Placental epithelial cell (primary cell): ENCODE measurements around the gene MRPS34. TPM values are rescaled to one million over a fixed set of nuclear protein-coding genes. Genes with fewer than 3 reads are reported as not detected.

ENCODE experiments used
- small RNA-seq: library from RNA; depleted of rRNA; stranded (forward); fragments of <200 nt; gene quantifications from one replicate; pipeline ENCODE3, GENCODE V24; 2012
- total RNA-seq: library from RNA; depleted of rRNA; stranded (reverse); fragments of >200 nt; gene quantifications from 2 replicates; pipeline ENCODE4 v1.2.3, GENCODE V29; 2012

Gene MRPS34
- total RNA-seq: 47.1 and 64.6 TPM in 2 replicates

DNA sequence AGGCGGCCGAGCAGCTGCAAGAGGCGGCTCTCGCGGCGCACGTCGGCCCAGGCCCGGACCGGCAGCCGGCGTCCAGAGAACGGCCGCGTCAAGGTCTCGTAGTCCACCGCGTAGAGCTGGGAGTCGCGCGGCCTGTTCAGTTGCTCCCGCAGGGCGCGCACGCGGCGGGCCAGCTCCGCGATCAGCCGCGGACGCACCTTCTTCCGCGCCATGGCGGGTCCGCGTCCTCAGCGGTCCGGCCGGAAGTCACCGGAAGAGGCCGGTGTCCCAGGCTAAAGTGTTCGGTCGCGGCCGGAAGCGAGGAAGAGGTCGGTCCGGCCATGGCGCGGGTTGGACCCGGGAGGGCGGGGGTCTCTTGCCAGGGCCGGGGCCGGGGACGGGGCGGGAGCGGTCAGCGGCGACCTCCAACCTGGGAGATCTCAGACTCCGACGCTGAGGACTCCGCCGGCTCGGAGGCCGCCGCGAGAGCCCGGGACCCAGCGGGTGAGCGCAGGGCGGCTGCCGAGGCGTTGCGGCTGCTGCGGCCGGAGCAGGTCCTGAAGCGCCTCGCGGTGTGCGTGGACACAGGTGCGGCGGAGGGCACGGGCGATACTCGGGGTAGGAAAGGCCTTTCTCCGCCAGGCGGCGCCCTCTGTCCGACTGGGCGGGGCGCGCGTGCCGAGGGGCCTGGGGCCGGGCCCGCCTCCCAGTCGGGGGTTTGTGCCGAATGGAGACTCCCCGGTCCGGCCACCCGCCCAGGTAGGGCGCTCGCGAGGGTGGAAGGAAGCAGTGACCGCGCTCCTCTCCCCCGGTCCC lies at the start of gene MRPS34:
Gene MRPS34 (minus strand): TSS at position 227 of the 795 bp plus-strand sequence. CDS start 15 bp downstream, at position 212.

DNA sequence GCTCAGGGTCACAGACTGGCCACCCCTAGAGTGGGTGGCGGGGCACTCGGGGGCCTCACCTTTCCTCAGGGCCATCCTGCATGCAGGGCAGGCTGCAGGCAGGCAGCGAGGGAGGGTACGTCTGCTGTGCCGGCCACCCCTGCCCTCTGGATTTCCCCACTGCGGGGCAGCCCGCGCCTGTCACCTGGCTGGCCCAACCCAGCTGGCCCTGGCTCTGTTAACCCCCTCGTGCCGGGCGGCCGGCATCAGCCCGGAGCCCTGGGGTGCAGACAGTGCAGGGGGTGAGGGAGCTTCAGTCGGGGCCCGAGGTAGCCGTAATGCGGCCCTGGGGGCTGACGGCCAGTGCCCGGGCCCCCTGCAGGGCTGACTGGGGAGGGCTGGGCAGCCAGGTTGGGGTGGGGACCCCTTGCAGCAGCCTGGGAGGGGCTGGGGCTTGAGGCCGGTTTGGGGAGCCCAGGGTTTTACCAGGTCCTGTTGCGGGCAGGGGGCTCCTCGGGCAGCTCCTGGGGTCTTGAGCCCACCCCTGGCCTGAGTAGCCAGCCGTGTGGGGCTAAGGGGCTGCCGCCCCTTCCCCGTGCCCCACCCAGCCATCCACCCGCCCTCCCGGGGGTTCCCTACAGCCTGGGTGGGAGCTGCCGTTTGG lies 20.8 kb upstream of the MRPS34 start, which contains the start of gene IGFALS:
Gene IGFALS (minus strand): TSS at position 128 of the 643 bp plus-strand sequence. CDS start 53 bp downstream, at position 75.

DNA sequence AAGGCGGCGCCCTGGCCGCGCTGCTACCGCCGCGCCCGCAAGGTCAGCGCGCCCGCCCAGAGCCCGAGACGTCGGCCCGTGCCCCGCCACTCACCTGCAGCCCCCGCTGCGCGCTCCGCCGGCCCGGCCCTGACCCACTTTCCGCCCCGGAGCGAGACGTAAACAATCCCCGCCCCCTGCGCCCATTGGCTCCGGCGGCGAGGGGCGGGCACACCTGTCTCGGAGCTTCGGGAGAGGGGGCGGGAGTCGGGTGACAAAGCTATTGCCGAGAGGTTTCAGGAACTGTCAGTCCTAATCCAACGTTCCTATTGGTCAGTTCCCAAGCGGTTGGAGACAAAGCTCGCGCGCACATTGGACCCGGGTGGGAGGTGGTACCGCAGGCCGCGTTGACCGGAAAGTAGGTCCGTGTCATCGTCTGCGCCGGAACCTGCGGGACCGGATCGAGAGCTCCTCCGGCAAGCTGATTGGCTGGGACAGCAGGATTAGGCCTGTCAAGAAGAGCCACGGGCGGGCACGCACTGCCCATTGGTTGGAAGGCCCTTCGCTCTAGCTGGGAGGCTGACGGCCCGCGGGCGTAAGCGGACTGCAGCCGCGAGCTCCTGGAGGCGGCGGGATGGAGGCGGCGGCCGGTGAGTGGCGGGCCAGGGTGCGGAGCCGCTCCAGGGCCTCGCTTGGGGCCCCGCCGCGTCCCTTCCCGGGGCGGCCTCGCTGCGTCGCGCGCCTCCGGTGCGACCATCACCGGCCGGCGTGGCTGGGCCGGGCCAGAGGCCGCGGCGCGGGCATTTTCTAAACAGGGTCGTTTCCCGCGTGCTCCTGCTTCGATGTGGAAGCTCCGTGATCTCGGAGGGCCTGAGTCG lies 9.7 kb upstream of the MRPS34 start, which contains the start of the genes NUBP2 and SPSB3:
Gene NUBP2 (plus strand): TSS at position 553 of the 857 bp plus-strand sequence. CDS start 61 bp downstream, at position 614.
Gene SPSB3 (minus strand): TSS at position 164 of the 857 bp plus-strand sequence. CDS start 1,088 bp downstream, outside the sequence.

DNA sequence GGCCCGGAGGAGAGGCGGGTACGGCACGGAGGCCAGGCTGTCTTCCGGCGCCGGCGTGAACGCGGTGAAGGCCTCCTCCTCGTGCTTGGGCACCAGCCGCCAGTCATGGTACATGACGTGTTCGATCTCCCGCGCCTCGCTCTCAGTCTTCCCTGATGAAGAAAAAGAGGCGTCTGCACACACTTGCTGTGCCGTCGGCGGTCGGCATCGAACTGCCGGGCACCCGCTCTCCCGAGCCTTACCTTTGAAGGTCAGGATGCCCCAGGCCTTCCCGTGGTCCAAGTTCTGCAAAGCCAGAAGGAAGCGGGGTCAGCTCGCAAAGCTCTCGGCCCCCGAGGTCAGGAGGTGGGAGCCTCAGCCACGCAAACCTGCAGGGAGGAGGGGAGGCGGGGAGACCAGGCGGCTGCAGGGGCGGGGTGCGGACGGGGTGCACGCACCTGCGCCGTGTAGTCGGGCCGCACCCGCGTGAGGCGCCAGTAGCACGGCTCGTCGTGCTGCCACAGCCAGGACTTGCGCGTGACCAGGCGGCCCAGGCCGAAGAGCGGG lies 499 bp downstream of the MRPS34 start, which contains the start of gene EME2:
Gene EME2 (plus strand): TSS at position 449 of the 546 bp plus-strand sequence. CDS start 418 bp downstream, outside the sequence.

DNA sequence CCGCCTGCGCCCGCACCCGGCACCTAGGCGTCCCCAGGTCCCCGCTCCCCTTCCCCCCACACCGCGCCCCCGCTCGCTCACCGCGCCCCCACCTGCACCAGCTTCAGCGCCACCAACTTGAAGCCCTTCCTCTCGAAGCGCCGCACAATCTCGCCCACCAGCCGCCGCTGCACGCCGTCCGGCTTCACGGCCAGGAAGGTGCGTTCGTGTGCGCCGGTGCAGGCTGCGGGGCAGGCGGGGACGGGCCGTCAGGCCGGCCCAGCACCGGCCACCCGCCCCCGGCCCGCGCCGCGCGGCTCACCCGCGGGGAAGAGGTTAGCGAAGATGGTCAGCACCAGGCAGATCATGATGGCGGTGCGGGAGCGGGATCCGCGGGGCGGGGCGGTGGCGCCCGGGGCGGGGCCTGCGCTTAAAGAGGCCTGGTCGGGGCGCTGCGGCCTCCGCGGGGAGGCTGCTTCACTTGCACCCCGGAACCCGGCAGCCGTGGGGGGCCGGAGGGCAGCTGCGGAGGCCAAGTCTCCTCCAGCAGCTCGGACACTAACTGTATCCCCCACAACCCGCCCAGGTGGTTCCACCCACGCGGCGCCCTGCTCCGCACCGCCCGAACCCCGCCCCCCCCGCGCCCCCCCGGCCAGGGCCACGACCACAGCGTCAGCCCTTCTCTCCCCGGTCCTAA lies 1.6 kb downstream of the MRPS34 start, which contains the start of gene NME3:
Gene NME3 (minus strand): TSS at position 356 of the 676 bp plus-strand sequence. CDS start 9 bp downstream, at position 347.

Small RNA genes lying within 50 kb of the gene (small RNA-seq; reads per million reads assigned to genes)
- 0.55 reads per million, percentile 31 among the genes with 10 or more reads in this experiment for gene MIR3177

Other genes starting within 250 kb of the MRPS34 start
- under 0.01 TPM in 1 of 2 replicates, not detected in the other for gene TMEM204, start 239.5 kb downstream of the MRPS34 start, total RNA-seq
- 38.5 and 45.2 TPM in 2 replicates for gene IFT140, start 161.1 kb downstream of the MRPS34 start, total RNA-seq
- gene CRAMP1, start 160.8 kb downstream of the MRPS34 start, total RNA-seq: 17.2 and 20.8 TPM in 2 replicates
- 56.9 and 98.6 TPM in 2 replicates for gene JPT2, start 94.9 kb downstream of the MRPS34 start, total RNA-seq
- gene MAPK8IP3, start 66.9 kb downstream of the MRPS34 start, total RNA-seq: 80.5 and 89.4 TPM in 2 replicates
- gene NME3, start 1.6 kb downstream of the MRPS34 start, total RNA-seq: 36.2 and 52.6 TPM in 2 replicates
- gene EME2, start 324 bp downstream of the MRPS34 start, total RNA-seq: 13.8 and 14.1 TPM in 2 replicates
- gene SPSB3, start 9.4 kb upstream of the MRPS34 start, total RNA-seq: 61.6 and 63.6 TPM in 2 replicates
- 56.5 and 92.0 TPM in 2 replicates for gene NUBP2, start 9.8 kb upstream of the MRPS34 start, total RNA-seq
- gene IGFALS, start 20.6 kb upstream of the MRPS34 start, total RNA-seq: not detected in 2 replicates
- gene HAGH, start 53.7 kb upstream of the MRPS34 start, total RNA-seq: 5.9 and 24.5 TPM in 2 replicates
- 27.9 and 56.2 TPM in 2 replicates for gene FAHD1, start 54.1 kb upstream of the MRPS34 start, total RNA-seq
- not detected in 2 replicates for gene MEIOB, start 99.0 kb upstream of the MRPS34 start, total RNA-seq
- not detected in 2 replicates for gene HS3ST6, start 145.3 kb upstream of the MRPS34 start, total RNA-seq
- 16.9 and 20.2 TPM in 2 replicates for gene MSRB1, start 170.1 kb upstream of the MRPS34 start, total RNA-seq
- not detected in 2 replicates for gene RPL3L, start 181.6 kb upstream of the MRPS34 start, total RNA-seq
- 113 and 135 TPM in 2 replicates for gene NDUFB10, start 186.4 kb upstream of the MRPS34 start, total RNA-seq
- gene RPS2, start 191.7 kb upstream of the MRPS34 start, total RNA-seq: 1,769 and 2,866 TPM in 2 replicates
- gene RNF151, start 193.7 kb upstream of the MRPS34 start, total RNA-seq: not detected in 2 replicates
- gene TBL3, start 198.9 kb upstream of the MRPS34 start, total RNA-seq: 27.1 and 50.1 TPM in 2 replicates
- gene NOXO1, start 208.3 kb upstream of the MRPS34 start, total RNA-seq: 1.6 and 2.1 TPM in 2 replicates
- 13.0 and 14.9 TPM in 2 replicates for gene GFER, start 211.1 kb upstream of the MRPS34 start, total RNA-seq
- gene SYNGR3, start 216.8 kb upstream of the MRPS34 start, total RNA-seq: 3.5 and 4.4 TPM in 2 replicates
- gene ZNF598, start 236.7 kb upstream of the MRPS34 start, total RNA-seq: 20.4 and 23.4 TPM in 2 replicates
- gene NPW, start 246.7 kb upstream of the MRPS34 start, total RNA-seq: 0.33 and 0.39 TPM in 2 replicates